HG03442 (cell line): ENCODE results near the gene GMPS.
"Not testable (repeated sequence)": the region's sequence is repeated elsewhere in the genome, so short reads cannot be mapped to it uniquely, and the experiment has no call there.

Experiments used
- ATAC-seq: cut with Tn5 transposase; IDR thresholded peaks from one replicate; pipeline ENCODE4 v1.9.1; 2021; ENCODE audit warnings: mild to moderate bottlenecking, moderate library complexity; ENCODE audit not compliant: unreplicated experiment

GMPS gene

GRCh38 chr3:155938409-155938808 lies 68.0 kb downstream of the GMPS start:
- ATAC-seq, result no peak

DNA sequence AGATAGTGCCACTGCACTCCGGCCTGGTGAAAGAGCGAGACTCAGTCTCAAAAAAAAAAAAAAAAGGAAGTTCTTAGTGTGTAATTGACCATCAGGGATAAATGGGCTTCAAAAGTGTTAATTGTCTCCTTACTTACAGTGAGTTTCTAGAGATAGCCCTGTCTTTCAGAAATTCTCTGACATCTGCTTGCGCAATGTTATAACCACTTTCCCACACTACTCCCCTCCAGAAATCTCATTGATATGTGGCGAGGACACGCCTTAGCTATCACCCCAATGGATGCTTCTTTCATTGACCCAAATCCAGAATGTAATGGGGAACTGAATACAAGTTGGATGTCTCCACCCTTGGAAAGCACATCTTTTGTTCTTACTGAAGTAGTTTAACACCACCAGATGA lies 70.9 kb downstream of the GMPS start:
- no peak for ATAC-seq

DNA sequence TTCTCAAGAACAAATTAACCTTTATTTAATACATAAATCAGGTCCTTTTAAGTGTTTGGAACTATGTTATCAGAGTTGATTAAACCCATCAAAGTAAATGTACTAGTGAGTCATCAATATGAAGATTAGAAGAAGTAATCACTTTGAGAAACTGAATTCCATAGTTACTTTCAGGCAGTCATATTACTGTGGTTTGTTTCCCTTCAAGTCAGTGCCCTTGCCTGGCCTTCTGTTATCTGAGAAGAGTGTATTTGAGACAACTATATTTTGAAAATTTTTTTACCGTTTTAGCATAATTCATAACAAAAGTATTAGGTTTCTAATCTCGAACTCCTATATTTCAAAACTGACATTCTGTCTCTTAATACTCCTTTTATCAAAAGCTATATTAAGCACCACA lies 73.6 kb downstream of the GMPS start:
- ATAC-seq, result no peak

- ATAC-seq, result no peak
Observed at GRCh38 chr3:155946178-155946577, 75.7 kb downstream of the GMPS start.

DNA sequence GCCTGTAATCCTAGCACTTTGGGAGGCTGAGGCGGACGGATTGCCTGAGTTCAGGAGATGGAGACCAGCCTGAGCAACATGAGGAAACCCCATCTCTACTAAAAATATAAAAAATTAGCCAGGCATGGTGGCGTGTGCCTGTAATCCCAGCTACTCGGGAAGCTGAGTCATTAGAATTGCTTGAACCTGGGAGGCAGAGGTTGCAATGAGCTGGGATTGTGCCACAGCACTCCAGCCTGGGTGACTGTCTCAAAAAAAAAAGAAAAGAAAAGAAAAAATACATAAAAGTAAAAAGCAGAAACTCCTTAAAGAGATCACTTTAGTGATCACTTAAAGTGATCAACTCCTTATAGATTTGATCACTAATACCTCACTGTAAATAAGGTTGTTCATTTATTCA lies 78.0 kb downstream of the GMPS start:
- ATAC-seq, result no peak

DNA sequence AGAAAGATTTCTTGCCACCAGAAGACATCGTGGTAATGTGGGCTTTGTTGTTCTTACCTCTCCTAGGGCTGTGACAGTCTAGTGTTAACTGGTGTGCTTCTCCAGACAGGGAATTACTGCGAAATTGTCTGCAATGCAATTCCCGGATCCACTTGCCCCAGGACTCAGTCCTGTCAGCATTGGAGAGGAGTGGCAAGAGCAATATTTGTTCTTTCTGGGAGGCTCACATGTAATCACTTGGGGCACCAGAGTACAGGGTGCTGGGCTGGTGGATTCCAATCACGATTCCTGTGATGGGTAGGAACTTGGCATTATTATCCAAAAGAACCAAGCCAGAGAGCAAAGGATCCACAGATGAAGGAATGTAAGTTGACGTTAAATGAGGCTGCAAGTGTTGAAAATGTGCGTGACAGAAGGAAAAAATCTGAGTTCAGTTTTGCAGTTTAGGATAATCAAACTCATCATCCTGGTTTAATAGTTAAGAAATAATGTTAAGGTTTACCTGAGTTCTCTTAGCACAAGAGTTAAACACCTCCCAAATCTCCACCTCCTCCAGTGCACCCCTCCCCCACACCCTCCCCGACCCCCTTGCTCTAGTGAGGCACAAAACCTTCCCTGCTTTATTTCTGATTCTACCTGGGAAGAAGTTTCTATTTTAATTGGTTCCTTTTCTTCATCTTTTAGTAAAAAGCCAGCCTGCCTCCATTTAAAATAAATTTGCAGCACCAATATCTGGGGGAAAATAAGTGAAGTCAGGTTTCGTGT lies 79.2 kb downstream of the GMPS start:
- ATAC-seq, result no peak

DNA sequence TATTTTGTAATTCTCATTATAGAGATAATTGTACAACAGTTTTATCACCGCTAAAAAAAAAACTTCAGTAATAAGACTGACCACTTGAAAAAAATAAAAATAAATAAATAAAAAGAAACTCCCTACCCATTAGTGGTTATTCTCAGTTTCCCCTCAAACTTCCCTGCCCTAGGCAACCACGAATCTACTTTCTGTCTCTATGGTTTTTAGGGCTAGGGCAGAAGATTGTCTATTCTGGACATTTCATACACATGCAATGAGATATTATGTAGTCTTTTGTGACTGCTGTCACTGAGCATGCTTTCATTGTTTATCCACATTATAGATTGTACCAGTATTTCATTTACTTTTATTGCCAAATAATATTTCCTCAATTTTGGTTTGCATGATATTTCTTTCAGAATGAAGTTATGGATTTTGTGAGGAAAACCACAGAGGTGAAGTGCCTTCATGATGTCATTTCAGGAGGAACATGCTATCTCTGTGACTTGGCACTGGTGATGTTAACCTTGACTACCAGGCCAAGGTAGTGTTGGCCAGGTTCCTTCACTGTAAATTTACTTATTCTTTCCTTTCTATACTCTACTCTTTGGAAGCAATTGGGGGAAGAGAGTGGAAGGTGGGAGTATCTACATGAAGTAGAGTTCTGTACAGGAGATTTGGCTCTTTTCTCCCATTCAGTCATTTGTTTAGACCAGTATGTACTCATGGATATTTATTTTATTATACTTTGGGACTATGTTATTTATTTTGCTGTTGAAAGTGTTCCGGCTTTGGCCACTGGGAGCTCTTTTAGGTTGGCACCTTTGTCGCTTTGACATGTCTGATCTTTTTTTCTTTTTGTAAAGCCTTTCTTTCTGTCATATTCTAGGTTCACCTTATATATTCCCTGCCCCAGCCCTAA lies 86.3 kb downstream of the GMPS start:
- ATAC-seq, result no peak

- ATAC-seq, result no peak
Observed at GRCh38 chr3:155957412-155957880, 87.0 kb downstream of the GMPS start.

DNA sequence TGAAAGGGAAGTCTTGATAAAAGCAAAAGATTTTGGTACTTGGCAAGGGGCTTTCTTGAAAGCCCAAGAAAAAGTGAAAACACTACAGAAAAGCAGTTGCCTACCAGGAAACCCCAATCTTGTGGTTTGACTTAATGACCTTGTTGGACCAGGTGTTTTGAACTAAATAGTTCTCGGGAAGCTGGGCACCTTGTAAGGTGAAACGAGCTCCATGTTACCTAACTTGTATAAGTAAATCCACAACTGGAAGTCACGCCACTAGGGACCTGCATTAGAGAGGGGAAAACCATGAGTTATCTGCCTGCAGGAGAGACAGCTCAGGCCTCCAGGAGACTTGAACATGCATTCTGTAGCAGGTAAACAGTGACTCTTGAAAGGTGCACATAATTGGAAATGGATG lies 88.2 kb downstream of the GMPS start:
- no peak for ATAC-seq

GRCh38 chr3:155960060-155960459 lies 89.6 kb downstream of the GMPS start:
- no peak for ATAC-seq

- not testable (repeated sequence) for ATAC-seq
Observed at GRCh38 chr3:155961044-155961443, 90.6 kb downstream of the GMPS start.

- ATAC-seq, result no peak
Observed at GRCh38 chr3:155963570-155963969, 93.1 kb downstream of the GMPS start.

- ATAC-seq, result no peak
Observed at GRCh38 chr3:155970398-155970797, 99.9 kb downstream of the GMPS start.

DNA sequence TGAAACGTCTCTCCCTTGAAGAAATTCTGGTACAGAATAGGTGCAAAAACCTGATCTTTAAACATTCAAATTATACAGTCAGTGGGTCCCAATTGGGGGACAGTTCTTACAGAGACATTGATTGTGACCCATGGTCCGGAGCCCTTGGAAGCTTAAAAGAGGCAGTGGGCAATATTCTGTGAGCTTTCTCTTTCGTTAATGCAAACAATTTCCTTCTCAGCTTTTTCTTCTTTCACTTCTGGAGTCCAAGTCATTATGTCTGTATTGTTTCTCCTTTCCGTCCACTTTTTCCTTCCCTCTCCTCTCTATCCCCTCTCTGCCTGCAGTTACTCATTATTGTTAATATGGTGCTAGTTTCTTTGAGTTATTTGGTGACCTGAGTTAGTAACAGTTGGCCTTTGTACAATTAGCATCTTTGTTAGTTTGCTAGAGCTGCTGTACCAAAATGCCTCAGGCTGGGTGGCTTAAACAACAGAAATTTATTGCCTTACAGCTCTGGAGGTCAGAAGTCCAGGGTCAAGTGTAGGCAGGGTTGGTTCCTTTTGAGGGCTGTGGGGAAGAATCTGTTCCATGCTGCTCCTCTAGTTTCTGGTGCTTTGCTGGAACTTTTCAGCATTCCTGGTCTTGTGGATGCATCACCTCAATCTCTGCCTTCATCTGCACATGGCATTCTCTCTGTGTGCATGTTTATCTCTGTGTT lies 102.6 kb downstream of the GMPS start:
- ATAC-seq, result peak; percentile 70

DNA sequence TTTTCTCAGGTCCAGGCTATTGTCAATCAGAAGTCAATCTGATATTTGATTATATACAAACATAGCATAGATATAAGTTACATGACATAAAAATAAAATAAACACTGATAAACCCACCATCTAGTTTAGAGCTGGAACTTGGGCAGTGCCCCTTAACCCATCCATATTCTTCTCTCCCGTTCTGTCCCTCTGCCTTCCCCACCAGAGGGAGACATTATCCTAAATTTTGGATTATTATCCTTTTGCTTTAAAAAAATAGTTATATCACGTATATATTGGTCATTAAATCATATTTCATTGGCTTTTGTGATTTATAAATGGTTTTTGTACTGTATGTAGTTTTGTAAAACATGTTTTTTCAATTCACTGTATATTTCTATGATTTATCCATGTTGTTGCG lies 107.9 kb downstream of the GMPS start:
- ATAC-seq, result no peak

DNA sequence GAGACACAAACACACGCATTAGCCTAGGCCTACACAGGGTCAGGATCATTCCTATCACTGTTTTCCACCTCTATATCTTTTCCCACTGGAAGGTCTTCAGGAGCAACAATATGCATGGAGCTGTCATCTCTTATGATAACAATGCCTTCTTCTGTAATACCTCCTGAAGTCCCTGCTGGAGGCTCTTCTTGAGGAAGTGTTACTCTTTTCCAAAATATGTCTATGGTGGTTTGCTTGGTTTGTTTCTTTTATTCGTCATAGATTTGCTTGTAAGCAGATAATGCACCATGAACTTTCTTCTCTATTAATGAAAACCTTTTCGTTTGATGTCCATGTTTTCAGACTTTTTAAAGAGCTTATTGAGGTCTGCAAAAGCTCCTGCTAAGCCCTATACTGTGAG lies 109.3 kb downstream of the GMPS start:
- ATAC-seq, result no peak

- no peak for ATAC-seq
Observed at GRCh38 chr3:155981669-155982068, 111.2 kb downstream of the GMPS start.

DNA sequence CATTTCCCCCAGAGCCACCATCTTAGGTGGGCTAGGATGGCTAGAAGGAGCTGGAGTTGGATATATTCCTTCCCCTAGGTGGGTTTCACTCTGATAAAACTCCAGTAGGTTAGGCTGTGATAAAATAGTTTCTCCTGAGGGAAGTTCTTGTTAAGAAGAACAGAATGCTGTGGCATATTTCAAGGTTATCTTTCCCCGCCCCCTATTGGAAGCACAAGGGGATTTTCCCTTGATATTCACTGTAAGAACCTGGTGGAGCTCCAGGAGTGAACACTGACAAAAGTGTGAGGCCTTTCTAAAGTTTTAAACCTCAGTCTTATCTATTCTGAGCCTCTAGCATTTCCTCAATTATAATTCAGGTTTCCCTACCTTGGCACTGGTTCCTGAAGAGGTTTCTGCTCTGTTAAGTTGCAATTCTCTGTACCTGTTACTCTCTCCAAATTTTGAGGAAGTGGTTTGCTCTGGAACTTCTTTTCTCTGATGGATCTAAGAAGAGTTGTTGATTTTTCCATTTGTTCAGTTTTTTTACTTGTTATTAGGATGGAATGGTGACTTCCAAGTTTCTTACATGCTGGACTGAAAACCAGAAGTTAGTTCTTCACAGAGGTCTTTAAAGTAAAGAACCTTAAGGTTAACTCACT lies 113.5 kb downstream of the GMPS start:
- ATAC-seq, result no peak

GRCh38 chr3:155984791-155985417 lies 114.5 kb downstream of the GMPS start:
- no peak for ATAC-seq

DNA sequence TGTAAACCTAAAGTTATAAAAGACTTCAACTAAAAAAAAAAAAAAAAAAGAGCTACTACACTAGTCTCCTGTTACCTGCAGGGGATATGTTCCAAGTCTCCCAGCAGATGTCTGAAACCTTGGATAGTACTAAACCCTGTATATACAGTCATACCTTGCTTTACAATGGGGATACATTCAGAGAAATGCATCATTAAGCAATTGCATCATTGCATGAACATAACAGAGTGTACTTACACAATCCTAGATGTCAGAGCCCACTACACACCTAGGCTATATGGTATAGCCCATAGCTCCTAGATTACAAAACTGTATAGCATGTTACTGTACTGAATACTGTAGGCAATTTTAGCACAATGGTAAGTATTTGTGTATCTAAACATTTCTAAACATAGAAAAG lies 119.1 kb downstream of the GMPS start:
- ATAC-seq, result no peak
